GM12878 (cell line): ENCODE results near the gene EEFSEC. TPM values are rescaled to one million over a fixed set of nuclear protein-coding genes. Genes with fewer than 3 reads are reported as not detected.

Experiments used
- ATAC-seq: fragments of 200-7000 bp; cut with Tn5 transposase; 3 replicates; pipeline ENCODE4 v1.9.1; 2020; ENCODE audit warnings: mild to moderate bottlenecking, moderate library complexity
- BruUV-seq: library from RNA; stranded (reverse); fragments of 400-500 nt; replicated peaks from 2 replicates; lab custom pipeline; 2021; lab: Mats Ljungman, UMichigan
- CTCF ChIA-PET: fragments of 300-600 bp; sonication (Branson Sonifier 250); formaldehyde crosslinking; extraction: SDS; loops from one replicate; lab custom pipeline; 2021; ENCODE audit warnings: inconsistent platforms; lab: Yijun Ruan, JAX
- POLR2A ChIA-PET: fragments of 350-600 bp; formaldehyde crosslinking; extraction: SDS; loops from one replicate; lab custom pipeline; 2021; ENCODE audit warnings: inconsistent platforms; lab: Charles Lee
- RAD21 ChIA-PET: fragments of 300-600 bp; sonication (Branson Sonifier 250); formaldehyde crosslinking; loops from one replicate; lab custom pipeline; 2023; ENCODE audit warnings: antibody characterized with exemption; ENCODE audit not compliant: unreplicated experiment; lab: Charles Lee
- SMC1A ChIA-PET: fragments of 300-600 bp; sonication (Branson Sonifier 250); formaldehyde crosslinking; loops from one replicate; lab custom pipeline; 2023; ENCODE audit not compliant: unreplicated experiment, uncharacterized antibody; lab: Charles Lee
- DNase-seq: peaks from one replicate; pipeline ENCODE4 v3.0.0-alpha.2; 2011; ENCODE audit warnings: low read depth, low spot score
- FAIRE-seq: peaks from 3 replicates; lab custom pipeline; 2011; peaks lifted over from hg19 to GRCh38; lab: Jason Lieb, UNC
- H2AFZ ChIP-seq: 2 replicates; pipeline ENCODE4 v1.6.0; 2011; ENCODE audit warnings: low read depth, low read length, control low read depth; ENCODE audit not compliant: control insufficient read depth
- H3K27ac ChIP-seq: 2 replicates; pipeline ENCODE4 v1.5.1; 2011; ENCODE audit warnings: control low read depth; ENCODE audit not compliant: control insufficient read depth, insufficient read depth
- H3K27me3 ChIP-seq, 2 experiments: replicated peaks in 1 of 2; 2 replicates each; pipeline versions ENCODE4 v1.6.0 to v1.6.1; 2011; ENCODE audit warnings: low read length in 1 of 2; ENCODE audit not compliant: control insufficient read depth in 2 of 2, insufficient read depth in 2 of 2
- H3K36me3 ChIP-seq, 2 experiments: 2 replicates each; pipeline ENCODE4 v1.5.1; 2011; ENCODE audit warnings: low read length in 1 of 2; ENCODE audit not compliant: control insufficient read depth in 2 of 2, insufficient read depth in 2 of 2
- H3K4me1 ChIP-seq: 2 replicates; pipeline ENCODE4 v1.6.1; 2011; ENCODE audit warnings: mild to moderate bottlenecking, low read length, moderate library complexity, mixed read lengths; ENCODE audit not compliant: control insufficient read depth, insufficient read depth
- H3K4me2 ChIP-seq: 2 replicates; pipeline ENCODE4 v1.6.0; 2011; ENCODE audit warnings: control low read depth; ENCODE audit not compliant: control insufficient read depth, insufficient read depth
- H3K4me3 ChIP-seq: fragments of 200-600 bp; sonication (generic); 2 replicates; pipeline ENCODE4 v1.5.1; 2016
- H3K79me2 ChIP-seq: 2 replicates; pipeline ENCODE4 v1.6.0; 2011; ENCODE audit warnings: low read length; ENCODE audit not compliant: control insufficient read depth, insufficient read depth
- H3K9ac ChIP-seq: 2 replicates; pipeline ENCODE4 v1.8.0; 2011; ENCODE audit warnings: low read length, control low read depth, mixed read lengths; ENCODE audit not compliant: control insufficient read depth, insufficient read depth
- H3K9me3 ChIP-seq: replicated peaks from 3 replicates; pipeline ENCODE4 v1.5.1; 2011; ENCODE audit warnings: mild to moderate bottlenecking, low read length; ENCODE audit not compliant: control insufficient read depth, insufficient read depth
- H4K20me1 ChIP-seq: 2 replicates; pipeline ENCODE4 v1.6.0; 2011; ENCODE audit not compliant: control insufficient read depth, insufficient read depth
- CEBPB ChIP-seq, 2 experiments: fragments of 150-350 bp in 1 of 2; IDR thresholded peaks; 2 replicates each; pipeline ENCODE4 v1.6.1; 2012 to 2014; ENCODE audit warnings: low read depth in 2 of 2, low read length in 2 of 2, borderline replicate concordance in 1 of 2, inconsistent platforms in 1 of 2
- CHD2 ChIP-seq: IDR thresholded peaks from 2 replicates; pipeline ENCODE4 v1.6.1; 2011; ENCODE audit warnings: low read depth, low read length, improper control_type of control experiment, borderline replicate concordance
- CREB1 ChIP-seq: IDR thresholded peaks from 2 replicates; pipeline ENCODE4 v1.6.1; 2012; ENCODE audit warnings: low read depth, mild to moderate bottlenecking, inconsistent platforms
- MYB ChIP-seq: fragments of 150-350 bp; IDR thresholded peaks from 2 replicates; pipeline ENCODE4 v1.6.1; 2014; ENCODE audit warnings: mild to moderate bottlenecking, low read depth, low read length, borderline replicate concordance
- NR2C1 ChIP-seq: fragments of 450-650 bp; IDR thresholded peaks from 2 replicates; pipeline ENCODE4 v1.6.1; 2017; ENCODE audit warnings: antibody characterized with exemption, mild to moderate bottlenecking, moderate library complexity
- NR2C2 ChIP-seq: IDR thresholded peaks from 2 replicates; pipeline ENCODE4 v1.6.1; 2011; ENCODE audit warnings: borderline replicate concordance, low read depth; ENCODE audit not compliant: control insufficient read depth, insufficient read length
- RAD21 ChIP-seq: IDR thresholded peaks from 2 replicates; pipeline ENCODE4 v1.6.1; 2011; ENCODE audit warnings: mild to moderate bottlenecking, low read depth, low read length, moderate library complexity; ENCODE audit not compliant: insufficient read depth
- RBBP5 ChIP-seq: fragments of 200-600 bp; sonication (generic); conservative IDR thresholded peaks from 2 replicates; pipeline ENCODE4 v1.6.1; 2016
- RUNX3 ChIP-seq: IDR thresholded peaks from 2 replicates; pipeline ENCODE4 v1.6.1; 2012; ENCODE audit warnings: low read length, inconsistent platforms
- SUPT20H ChIP-seq: IDR thresholded peaks from 2 replicates; pipeline ENCODE4 v1.6.1; 2011; ENCODE audit warnings: low read depth, mild to moderate bottlenecking, low read length, moderate library complexity, borderline replicate concordance; ENCODE audit not compliant: control insufficient read depth
- TAF1 ChIP-seq: IDR thresholded peaks from 2 replicates; pipeline ENCODE4 v1.6.1; 2011; ENCODE audit warnings: mild to moderate bottlenecking, low read depth, low read length, borderline replicate concordance
- TCF12 ChIP-seq: IDR thresholded peaks from 2 replicates; pipeline ENCODE4 v1.6.1; 2011; ENCODE audit warnings: low read depth, mild to moderate bottlenecking, low read length
- TCF3 ChIP-seq: IDR thresholded peaks from 2 replicates; pipeline ENCODE4 v1.6.1; 2012; ENCODE audit warnings: low read depth, mild to moderate bottlenecking, low read length, borderline replicate concordance; ENCODE audit not compliant: insufficient read depth
- TCF7 ChIP-seq: IDR thresholded peaks from 2 replicates; pipeline ENCODE4 v1.6.1; 2014; ENCODE audit warnings: antibody characterized with exemption, borderline replicate concordance
- ZBED1 ChIP-seq: IDR thresholded peaks from 2 replicates; pipeline ENCODE4 v1.6.1; 2016; ENCODE audit warnings: borderline replicate concordance
- WGBS: methylation state at CpG from one replicate; pipeline ENCODE4 v1.1.6; 2016; ENCODE audit warnings: low lambda C conversion rate; ENCODE audit not compliant: insufficient replicate concordance, insufficient coverage; ENCODE audit errors: missing lambda C conversion rate; 5-methylcytosine and 5-hydroxymethylcytosine counted together
- in situ Hi-C: fragments of 300-500 bp; cut with MboI; formaldehyde crosslinking; loops from 9 replicates; pipeline ENCODE4 v1.14.3; 2018; ENCODE audit warnings: mixed read lengths
- intact Hi-C: fragments of 100-400 bp; cut with micrococcal nuclease; formaldehyde crosslinking; loops from one replicate; pipeline ENCODE4 v1.14.2; 2022; ENCODE audit not compliant: unreplicated experiment
- polyA plus RNA-seq, 11 experiments: library from polyadenylated mRNA; depleted of rRNA in 4 of 11; unstranded in 6 of 11; stranded (reverse) in 5 of 11; fragments of >200 nt; fragmentation: Nextera tagmentation in 4 of 11; fragmentation: Illumina TruSeq in 1 of 11; extraction: Ambion mirVana in 4 of 11; extraction: Trizol in 1 of 11; gene quantifications; 1 replicate in 1 of 11; 2 replicates in 10 of 11; pipeline versions ENCODE4 v1.2.1 to v1.2.3, GENCODE V29; 2011 to 2016; ENCODE audit warnings: inconsistent platforms in 2 of 11, missing spikeins in 2 of 11, low read depth in 1 of 11
- total RNA-seq, 4 experiments: library from RNA; depleted of rRNA in 3 of 4; stranded (reverse); fragments of >200 nt in 3 of 4; fragmentation: Illumina TruSeq in 1 of 4; extraction: Trizol in 1 of 4; gene quantifications; 2 replicates each; pipeline versions ENCODE4 v1.2.1 to v1.2.3, GENCODE V29; 2013 to 2021
- TF ChIP-seq, protein P1 (sequence below): fragments of 450-650 bp; IDR thresholded peaks from 2 replicates; pipeline ENCODE4 v1.6.1; 2017; ENCODE audit warnings: borderline replicate concordance
- TF ChIP-seq, protein P2 (sequence below): fragments of 450-650 bp; IDR thresholded peaks from 2 replicates; pipeline ENCODE4 v1.6.1; 2017; ENCODE audit warnings: mild to moderate bottlenecking, moderate library complexity
- TF ChIP-seq, protein P3 (sequence below): fragments of 450-650 bp; conservative IDR thresholded peaks from 2 replicates; pipeline ENCODE4 v1.6.1; 2017; ENCODE audit warnings: mild to moderate bottlenecking, moderate library complexity

EEFSEC gene
- total and polyA plus RNA-seq, 10 of the 15 experiments (the other 5 are each of a cell fraction or from before 2014, with no cell fraction given) = 0.29 to 29.1 (median 16.1) TPM

DNA sequence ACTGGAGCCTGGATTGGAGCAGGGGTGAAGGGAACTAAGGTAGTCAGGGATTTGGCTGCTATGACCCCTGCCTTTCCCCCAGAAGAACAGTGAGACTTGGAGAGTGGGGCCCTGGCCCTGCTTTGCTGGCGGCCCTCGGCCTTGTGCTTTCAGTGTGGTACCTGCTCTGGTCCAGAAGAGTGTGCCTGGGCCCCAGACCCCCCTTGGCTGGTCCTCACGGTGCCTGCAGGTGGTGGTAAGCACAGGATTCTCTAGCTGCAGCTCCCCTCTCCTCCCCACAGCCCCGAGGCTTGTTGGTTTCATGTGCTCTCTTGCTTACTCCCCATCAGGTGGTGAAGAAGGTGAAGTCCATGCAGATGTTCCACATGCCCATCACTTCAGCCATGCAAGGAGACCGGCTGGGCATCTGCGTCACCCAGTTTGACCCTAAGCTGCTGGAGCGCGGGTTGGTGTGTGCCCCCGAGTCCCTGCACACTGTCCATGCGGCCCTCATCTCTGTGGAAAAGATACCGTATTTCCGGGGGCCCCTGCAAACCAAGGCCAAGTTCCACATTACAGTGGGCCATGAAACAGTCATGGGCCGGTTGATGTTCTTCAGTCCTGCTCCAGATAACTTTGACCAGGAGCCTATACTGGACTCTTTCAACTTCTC lies 187.7 kb downstream of the EEFSEC start:
- Histone ChIP-seq H3K4me2 (no peak overlapping the region), H2AFZ (no peak overlapping the region), H3K4me1 (no peaks in the 10 kb centered on the region), H3K9ac (no peak overlapping the region), H3K4me3 (no peak overlapping the region), H3K27me3 (no peaks in the 10 kb centered on the region), H3K36me3 (peaks cover 4 to 7% of the 10 kb centered on the region in 2 experiments; a peak in 2 of 4 replicates), H3K79me2 (no peaks in the 10 kb centered on the region), H3K9me3 (no peaks in the 10 kb centered on the region), H4K20me1 (no peaks in the 10 kb centered on the region), H3K27ac (no peak overlapping the region)
- intact Hi-C loops = no loop called here
- BruUV-seq = no TSS peak
- FAIRE-seq (no peak), ATAC-seq (no peak), DNase-seq (no peak)
- 95% methylated on average over 13 of the region's 13 CpGs for WGBS
- in situ Hi-C loops = no loop called here
- RAD21 ChIA-PET = no interaction called here
- SMC1A ChIA-PET = no interaction called here
- POLR2A ChIA-PET = no interaction called here
- CTCF ChIA-PET = no interaction called here
- TF ChIP-seq, protein P1, sequence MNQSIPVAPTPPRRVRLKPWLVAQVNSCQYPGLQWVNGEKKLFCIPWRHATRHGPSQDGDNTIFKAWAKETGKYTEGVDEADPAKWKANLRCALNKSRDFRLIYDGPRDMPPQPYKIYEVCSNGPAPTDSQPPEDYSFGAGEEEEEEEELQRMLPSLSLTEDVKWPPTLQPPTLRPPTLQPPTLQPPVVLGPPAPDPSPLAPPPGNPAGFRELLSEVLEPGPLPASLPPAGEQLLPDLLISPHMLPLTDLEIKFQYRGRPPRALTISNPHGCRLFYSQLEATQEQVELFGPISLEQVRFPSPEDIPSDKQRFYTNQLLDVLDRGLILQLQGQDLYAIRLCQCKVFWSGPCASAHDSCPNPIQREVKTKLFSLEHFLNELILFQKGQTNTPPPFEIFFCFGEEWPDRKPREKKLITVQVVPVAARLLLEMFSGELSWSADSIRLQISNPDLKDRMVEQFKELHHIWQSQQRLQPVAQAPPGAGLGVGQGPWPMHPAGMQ = no peak
- TF ChIP-seq TAF1 = no peak
- TF ChIP-seq TCF7 = no peak
- no peak for TF ChIP-seq NR2C2
- no peak for TF ChIP-seq RBBP5
- TF ChIP-seq RUNX3 = no peak
- TF ChIP-seq, protein P2, sequence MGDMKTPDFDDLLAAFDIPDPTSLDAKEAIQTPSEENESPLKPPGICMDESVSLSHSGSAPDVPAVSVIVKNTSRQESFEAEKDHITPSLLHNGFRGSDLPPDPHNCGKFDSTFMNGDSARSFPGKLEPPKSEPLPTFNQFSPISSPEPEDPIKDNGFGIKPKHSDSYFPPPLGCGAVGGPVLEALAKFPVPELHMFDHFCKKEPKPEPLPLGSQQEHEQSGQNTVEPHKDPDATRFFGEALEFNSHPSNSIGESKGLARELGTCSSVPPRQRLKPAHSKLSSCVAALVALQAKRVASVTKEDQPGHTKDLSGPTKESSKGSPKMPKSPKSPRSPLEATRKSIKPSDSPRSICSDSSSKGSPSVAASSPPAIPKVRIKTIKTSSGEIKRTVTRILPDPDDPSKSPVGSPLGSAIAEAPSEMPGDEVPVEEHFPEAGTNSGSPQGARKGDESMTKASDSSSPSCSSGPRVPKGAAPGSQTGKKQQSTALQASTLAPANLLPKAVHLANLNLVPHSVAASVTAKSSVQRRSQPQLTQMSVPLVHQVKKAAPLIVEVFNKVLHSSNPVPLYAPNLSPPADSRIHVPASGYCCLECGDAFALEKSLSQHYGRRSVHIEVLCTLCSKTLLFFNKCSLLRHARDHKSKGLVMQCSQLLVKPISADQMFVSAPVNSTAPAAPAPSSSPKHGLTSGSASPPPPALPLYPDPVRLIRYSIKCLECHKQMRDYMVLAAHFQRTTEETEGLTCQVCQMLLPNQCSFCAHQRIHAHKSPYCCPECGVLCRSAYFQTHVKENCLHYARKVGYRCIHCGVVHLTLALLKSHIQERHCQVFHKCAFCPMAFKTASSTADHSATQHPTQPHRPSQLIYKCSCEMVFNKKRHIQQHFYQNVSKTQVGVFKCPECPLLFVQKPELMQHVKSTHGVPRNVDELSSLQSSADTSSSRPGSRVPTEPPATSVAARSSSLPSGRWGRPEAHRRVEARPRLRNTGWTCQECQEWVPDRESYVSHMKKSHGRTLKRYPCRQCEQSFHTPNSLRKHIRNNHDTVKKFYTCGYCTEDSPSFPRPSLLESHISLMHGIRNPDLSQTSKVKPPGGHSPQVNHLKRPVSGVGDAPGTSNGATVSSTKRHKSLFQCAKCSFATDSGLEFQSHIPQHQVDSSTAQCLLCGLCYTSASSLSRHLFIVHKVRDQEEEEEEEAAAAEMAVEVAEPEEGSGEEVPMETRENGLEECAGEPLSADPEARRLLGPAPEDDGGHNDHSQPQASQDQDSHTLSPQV = no peak
- no peak for TF ChIP-seq CREB1
- TF ChIP-seq MYB = no peak
- no peak for TF ChIP-seq TCF12
- TF ChIP-seq, protein P3, sequence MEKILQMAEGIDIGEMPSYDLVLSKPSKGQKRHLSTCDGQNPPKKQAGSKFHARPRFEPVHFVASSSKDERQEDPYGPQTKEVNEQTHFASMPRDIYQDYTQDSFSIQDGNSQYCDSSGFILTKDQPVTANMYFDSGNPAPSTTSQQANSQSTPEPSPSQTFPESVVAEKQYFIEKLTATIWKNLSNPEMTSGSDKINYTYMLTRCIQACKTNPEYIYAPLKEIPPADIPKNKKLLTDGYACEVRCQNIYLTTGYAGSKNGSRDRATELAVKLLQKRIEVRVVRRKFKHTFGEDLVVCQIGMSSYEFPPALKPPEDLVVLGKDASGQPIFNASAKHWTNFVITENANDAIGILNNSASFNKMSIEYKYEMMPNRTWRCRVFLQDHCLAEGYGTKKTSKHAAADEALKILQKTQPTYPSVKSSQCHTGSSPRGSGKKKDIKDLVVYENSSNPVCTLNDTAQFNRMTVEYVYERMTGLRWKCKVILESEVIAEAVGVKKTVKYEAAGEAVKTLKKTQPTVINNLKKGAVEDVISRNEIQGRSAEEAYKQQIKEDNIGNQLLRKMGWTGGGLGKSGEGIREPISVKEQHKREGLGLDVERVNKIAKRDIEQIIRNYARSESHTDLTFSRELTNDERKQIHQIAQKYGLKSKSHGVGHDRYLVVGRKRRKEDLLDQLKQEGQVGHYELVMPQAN = no peak
- no peak for TF ChIP-seq CHD2
- TF ChIP-seq NR2C1 = no peak
- TF ChIP-seq TCF3 = no peak
- TF ChIP-seq SUPT20H = no peak
- TF ChIP-seq RAD21 = no peak
- no peak for TF ChIP-seq ZBED1
- TF ChIP-seq CEBPB (IDR thresholded peaks at IDR 0.05; ENCODE audit: borderline replicate concordance in 1 of 2, low read depth in 2 of 2, low read length in 2 of 2) = no peak
